ENCODE measurements around the gene ZNF619.

The ZNF619 gene

DNA sequence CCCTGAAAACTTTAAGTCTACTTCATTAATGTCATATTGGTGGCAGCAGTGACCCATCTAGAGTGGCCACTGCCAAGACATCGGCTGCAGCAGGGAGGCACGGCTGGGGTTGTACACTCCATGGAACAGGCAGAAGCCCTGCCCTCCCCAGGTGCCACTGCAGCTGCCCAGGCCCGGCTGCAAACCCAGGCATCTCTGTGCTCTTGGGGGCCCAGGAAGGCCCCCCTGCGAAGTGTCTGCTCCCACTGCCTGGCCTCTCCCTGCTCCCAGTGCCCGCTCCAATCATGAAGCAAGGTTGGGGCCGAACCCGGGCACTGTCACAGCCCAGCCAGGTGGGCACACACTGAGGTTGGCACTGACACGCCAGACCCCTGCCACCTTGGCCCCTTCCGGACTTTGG, 31.9 kb upstream of the ZNF619 start:
- Histone ChIP-seq H3F3A (ENCODE audit: control insufficient read depth, insufficient read depth) (no peaks in the 10 kb centered on the region), H3K36me3 (ENCODE audit: control insufficient read depth, low read length) (no peaks in the 10 kb centered on the region)

DNA sequence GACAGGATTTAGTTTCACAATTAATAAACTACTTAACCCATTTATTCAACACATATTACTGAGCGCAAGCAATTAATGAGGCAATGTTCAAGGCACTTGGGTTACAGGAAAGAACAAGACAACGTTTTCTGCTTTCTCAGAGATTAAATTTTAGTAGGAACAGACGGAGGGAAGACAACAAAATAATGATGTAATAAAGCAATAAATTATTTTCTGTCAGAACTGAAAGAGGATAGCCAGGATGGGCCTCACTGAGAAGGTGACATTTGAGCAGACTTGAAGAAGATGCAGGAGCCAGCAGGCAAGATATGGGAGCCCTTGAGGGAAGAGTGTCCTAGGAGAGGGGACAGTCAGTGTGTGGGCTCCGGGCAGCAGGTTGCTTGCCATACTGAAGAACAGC, 31.0 kb upstream of the ZNF619 start:
- no peak overlapping the region for H3K4me2 ChIP-seq (ENCODE audit: low read length)
- H3K9me3 ChIP-seq (ENCODE audit: control insufficient read depth, insufficient read depth, low read length) = no peaks in the 10 kb centered on the region
- no peaks in the 10 kb centered on the region for H3K79me2 ChIP-seq (ENCODE audit: control insufficient read depth, low read length)
- H3K27me3 ChIP-seq (ENCODE audit: control insufficient read depth, low read length) = no peaks in the 10 kb centered on the region
- H3K36me3 ChIP-seq (ENCODE audit: control insufficient read depth, low read length) = no peaks in the 10 kb centered on the region
- no peaks in the 10 kb centered on the region for H3K9me2 ChIP-seq (replicated peaks; ENCODE audit: control insufficient read depth, low read length)
- no peaks in the 10 kb centered on the region for H3K4me1 ChIP-seq (ENCODE audit: control insufficient read depth, low read length)
- TF ChIP-seq, protein P1, sequence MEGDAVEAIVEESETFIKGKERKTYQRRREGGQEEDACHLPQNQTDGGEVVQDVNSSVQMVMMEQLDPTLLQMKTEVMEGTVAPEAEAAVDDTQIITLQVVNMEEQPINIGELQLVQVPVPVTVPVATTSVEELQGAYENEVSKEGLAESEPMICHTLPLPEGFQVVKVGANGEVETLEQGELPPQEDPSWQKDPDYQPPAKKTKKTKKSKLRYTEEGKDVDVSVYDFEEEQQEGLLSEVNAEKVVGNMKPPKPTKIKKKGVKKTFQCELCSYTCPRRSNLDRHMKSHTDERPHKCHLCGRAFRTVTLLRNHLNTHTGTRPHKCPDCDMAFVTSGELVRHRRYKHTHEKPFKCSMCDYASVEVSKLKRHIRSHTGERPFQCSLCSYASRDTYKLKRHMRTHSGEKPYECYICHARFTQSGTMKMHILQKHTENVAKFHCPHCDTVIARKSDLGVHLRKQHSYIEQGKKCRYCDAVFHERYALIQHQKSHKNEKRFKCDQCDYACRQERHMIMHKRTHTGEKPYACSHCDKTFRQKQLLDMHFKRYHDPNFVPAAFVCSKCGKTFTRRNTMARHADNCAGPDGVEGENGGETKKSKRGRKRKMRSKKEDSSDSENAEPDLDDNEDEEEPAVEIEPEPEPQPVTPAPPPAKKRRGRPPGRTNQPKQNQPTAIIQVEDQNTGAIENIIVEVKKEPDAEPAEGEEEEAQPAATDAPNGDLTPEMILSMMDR (IDR thresholded peaks at IDR 0.05; ENCODE audit: low read depth, low read length, poor library complexity, severe bottlenecking) = no peak
- no peak for TF ChIP-seq EZH2phosphoT487 (IDR thresholded peaks at IDR 0.05; ENCODE audit: borderline replicate concordance, low read length)
- H3K27ac ChIP-seq (ENCODE audit: low read depth, low read length) = no peak overlapping the region
- H3F3A ChIP-seq (ENCODE audit: control insufficient read depth, insufficient read depth) = no peaks in the 10 kb centered on the region
- H3K4me3 ChIP-seq (ENCODE audit: low read length) = no peak overlapping the region
- no peaks in the 10 kb centered on the region for H4K20me1 ChIP-seq (ENCODE audit: control insufficient read depth, insufficient read depth, low read depth, low read length)

More for the DNA sequence above, 31.9 kb upstream of the ZNF619 start:
- Histone ChIP-seq H4K20me1 (ENCODE audit: control insufficient read depth, insufficient read depth, low read depth, low read length) (no peaks in the 10 kb centered on the region), H3K79me2 (ENCODE audit: control insufficient read depth, low read length) (no peaks in the 10 kb centered on the region), H3K4me1 (ENCODE audit: control insufficient read depth, low read length) (no peaks in the 10 kb centered on the region), H3K27me3 (ENCODE audit: control insufficient read depth, low read length) (no peaks in the 10 kb centered on the region), H3K4me3 (ENCODE audit: low read length) (no peak overlapping the region), H3K27ac (ENCODE audit: low read depth, low read length) (no peak overlapping the region), H3K4me2 (ENCODE audit: low read length) (no peak overlapping the region), H3K9me3 (ENCODE audit: control insufficient read depth, insufficient read depth, low read length) (no peaks in the 10 kb centered on the region), H3K9me2 (replicated peaks; ENCODE audit: control insufficient read depth, low read length) (no peaks in the 10 kb centered on the region)
- TF ChIP-seq EZH2phosphoT487 (IDR thresholded peaks at IDR 0.05; ENCODE audit: borderline replicate concordance, low read length) = no peak
- TF ChIP-seq, protein P1 (IDR thresholded peaks at IDR 0.05; ENCODE audit: low read depth, low read length, poor library complexity, severe bottlenecking) = no peak

DNA sequence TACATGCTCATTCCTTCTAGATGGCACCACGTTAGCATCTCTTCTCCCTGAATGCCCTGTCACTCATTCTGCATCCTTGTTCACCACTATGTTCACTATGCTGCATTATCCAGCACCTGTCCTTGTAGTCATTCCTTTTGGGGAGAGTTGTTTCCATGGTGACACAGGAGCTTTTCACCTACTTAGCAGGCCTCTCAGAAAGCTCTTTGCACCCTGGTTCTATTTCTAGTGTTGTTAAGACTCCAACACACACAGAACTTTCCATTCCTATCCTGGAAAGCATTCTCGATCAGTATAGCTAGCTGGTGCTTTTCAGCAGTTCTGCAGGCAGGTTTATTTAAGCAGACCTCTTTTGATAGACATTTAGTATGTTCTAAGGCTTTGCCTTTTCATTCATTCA, 26.5 kb upstream of the ZNF619 start:
- Histone ChIP-seq H3K27ac (ENCODE audit: low read depth, low read length) (no peak overlapping the region), H3F3A (ENCODE audit: control insufficient read depth, insufficient read depth) (no peaks in the 10 kb centered on the region), H3K4me3 (ENCODE audit: low read length) (no peak overlapping the region), H3K27me3 (ENCODE audit: control insufficient read depth, low read length) (no peaks in the 10 kb centered on the region), H4K20me1 (ENCODE audit: control insufficient read depth, insufficient read depth, low read depth, low read length) (no peaks in the 10 kb centered on the region), H3K9me3 (ENCODE audit: control insufficient read depth, insufficient read depth, low read length) (no peaks in the 10 kb centered on the region), H3K36me3 (ENCODE audit: control insufficient read depth, low read length) (no peaks in the 10 kb centered on the region), H3K4me2 (ENCODE audit: low read length) (no peak overlapping the region), H3K9me2 (replicated peaks; ENCODE audit: control insufficient read depth, low read length) (no peaks in the 10 kb centered on the region), H3K79me2 (ENCODE audit: control insufficient read depth, low read length) (no peaks in the 10 kb centered on the region; the same call in 1 of the 2 replicates), H3K4me1 (ENCODE audit: control insufficient read depth, low read length) (peaks cover 20% of the 10 kb centered on the region)
- TF ChIP-seq, protein P1 (IDR thresholded peaks at IDR 0.05; ENCODE audit: low read depth, low read length, poor library complexity, severe bottlenecking) = no peak
- TF ChIP-seq EZH2phosphoT487 (IDR thresholded peaks at IDR 0.05; ENCODE audit: borderline replicate concordance, low read length) = no peak

DNA sequence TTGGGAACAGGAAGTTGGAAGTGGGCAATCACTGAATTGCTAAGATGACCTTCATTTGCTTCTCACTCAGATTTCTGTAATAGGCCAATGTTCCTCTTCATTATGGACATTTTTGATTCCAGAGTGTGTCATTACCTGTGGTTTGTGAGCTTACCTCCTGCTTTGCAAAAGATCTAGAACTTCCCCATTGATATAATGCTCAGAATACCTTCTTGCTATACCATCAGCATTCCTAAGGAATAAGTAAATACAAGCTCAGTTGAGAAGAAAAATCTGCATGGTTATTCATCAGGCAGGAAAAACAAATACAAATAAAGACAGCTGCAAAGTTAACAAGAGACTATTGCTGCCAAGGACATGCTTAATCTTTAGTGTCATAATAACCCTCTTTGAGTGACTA, 25.4 kb upstream of the ZNF619 start:
- no peak overlapping the region for H3K4me3 ChIP-seq (ENCODE audit: low read length)

More for the DNA sequence above, 25.4 kb upstream of the ZNF619 start:
- Histone ChIP-seq H3K9me3 (ENCODE audit: control insufficient read depth, insufficient read depth, low read length) (no peaks in the 10 kb centered on the region), H3K4me1 (ENCODE audit: control insufficient read depth, low read length) (peaks cover 27% of the 10 kb centered on the region), H3F3A (ENCODE audit: control insufficient read depth, insufficient read depth) (no peaks in the 10 kb centered on the region), H3K27me3 (ENCODE audit: control insufficient read depth, low read length) (no peaks in the 10 kb centered on the region), H3K79me2 (ENCODE audit: control insufficient read depth, low read length) (peaks cover 6% of the 10 kb centered on the region), H3K27ac (ENCODE audit: low read depth, low read length) (no peak overlapping the region), H3K4me2 (ENCODE audit: low read length) (no peak overlapping the region), H3K36me3 (ENCODE audit: control insufficient read depth, low read length) (no peaks in the 10 kb centered on the region), H4K20me1 (ENCODE audit: control insufficient read depth, insufficient read depth, low read depth, low read length) (no peaks in the 10 kb centered on the region), H3K9me2 (replicated peaks; ENCODE audit: control insufficient read depth, low read length) (no peaks in the 10 kb centered on the region)
- TF ChIP-seq EZH2phosphoT487 (IDR thresholded peaks at IDR 0.05; ENCODE audit: borderline replicate concordance, low read length) = no peak
- TF ChIP-seq, protein P1 (IDR thresholded peaks at IDR 0.05; ENCODE audit: low read depth, low read length, poor library complexity, severe bottlenecking) = no peak

Data from DOHH2 (cell line).